NCI-H748 treated with DMSO at 0.1 percent for 48 hours (cell line): Measurements from ENCODE around the gene CACNA1E.

Experiments used
- DNase-seq: peaks from one replicate; lab custom pipeline; 2025; lab: John Stamatoyannopoulos, UW

Gene CACNA1E

DNA sequence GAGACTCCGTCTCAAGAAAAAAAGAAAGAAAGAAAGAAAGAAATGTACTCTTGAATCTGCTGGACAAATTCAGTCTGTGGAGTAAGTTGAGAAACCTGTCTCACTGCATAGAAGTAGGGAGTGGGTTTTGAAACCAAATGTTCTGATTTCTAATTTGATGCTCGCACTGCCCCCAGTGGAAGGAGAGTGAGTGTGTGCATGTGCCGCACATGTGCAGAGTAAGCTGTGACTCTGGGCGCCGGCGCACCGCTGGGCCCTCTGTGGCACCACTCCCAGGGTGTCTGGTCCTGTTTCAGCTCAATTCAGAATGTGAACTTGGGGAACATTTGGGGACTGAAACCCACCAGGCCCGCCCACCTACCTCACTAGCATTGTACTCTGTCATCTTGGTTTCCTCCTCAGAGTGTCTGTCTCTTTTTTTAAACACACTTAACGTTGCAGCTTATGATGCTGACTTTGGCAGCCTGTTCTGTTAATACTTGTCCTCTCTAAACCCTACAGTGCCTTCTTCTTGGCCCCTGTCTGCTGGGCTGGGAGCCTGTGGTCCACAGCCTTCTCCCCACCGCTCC lies 104.6 kb downstream of the CACNA1E start:
- no peak for DNase-seq

DNA sequence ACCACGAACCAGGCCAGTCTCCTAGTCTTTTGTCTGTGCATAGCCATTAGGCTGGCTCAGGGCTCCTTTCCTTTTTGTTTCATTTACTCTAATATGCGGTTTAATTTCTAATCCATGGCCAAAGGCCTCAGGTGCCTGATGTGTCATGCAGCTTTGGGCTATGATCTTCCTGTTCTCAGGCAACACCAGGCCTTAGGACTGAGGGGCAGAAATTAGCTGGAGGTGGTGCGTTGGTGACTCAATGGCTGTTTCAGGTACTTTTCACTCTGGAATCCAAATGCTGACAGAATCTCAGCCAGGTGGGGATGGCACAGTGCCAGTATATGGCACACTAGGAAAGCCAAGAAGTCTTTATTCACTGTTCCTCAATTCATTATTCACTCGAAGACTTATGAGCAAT lies 105.3 kb downstream of the CACNA1E start:
- no peak for DNase-seq

DNA sequence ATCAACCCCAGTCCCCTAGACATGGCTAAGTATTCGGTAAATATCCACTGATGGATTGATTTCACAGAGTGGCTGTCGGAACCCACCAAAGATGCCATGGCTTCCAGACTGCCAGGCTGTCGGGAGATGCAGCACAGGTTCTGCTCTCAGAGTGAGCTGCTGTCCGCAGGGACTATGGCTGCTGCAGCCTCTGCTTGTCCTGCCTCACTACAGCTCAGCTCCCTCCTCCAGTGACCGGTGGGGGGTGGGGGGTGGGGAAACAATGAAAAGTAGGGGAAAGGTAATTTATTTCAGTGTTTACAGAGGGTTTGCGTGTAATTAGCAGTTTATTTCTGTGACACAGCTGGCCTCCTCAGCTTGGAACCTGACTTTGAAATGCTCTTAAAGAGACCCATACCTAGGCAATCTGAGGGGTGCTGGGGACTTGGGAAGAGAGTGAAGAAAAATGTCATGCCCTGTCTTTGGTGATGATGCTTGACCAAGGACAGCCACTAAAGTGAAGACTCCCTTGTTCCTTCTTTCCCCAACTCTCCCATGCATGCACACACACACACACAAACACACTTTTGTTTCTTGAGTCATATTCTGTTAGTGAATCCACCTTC lies 109.0 kb downstream of the CACNA1E start:
- no peak for DNase-seq

DNA sequence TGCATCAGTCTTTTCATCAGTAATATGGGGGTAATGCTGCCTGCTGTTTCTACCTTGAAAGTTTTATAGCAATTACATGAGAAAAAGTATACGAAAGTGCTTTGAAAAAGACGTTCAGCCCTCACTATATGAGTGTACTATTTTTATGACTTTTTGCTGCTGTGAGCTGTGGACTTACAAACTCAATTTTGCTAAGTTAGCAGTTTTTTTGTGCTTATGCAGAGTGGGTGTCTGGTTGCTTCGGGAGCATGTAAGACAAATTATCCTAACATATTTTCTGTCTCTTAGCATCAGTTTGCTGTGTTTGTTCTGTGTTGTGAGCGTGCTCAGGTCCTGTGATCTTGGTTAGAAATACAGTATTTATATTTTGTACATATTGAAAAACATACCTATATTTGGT lies 109.7 kb downstream of the CACNA1E start:
- DNase-seq = no peak

DNA sequence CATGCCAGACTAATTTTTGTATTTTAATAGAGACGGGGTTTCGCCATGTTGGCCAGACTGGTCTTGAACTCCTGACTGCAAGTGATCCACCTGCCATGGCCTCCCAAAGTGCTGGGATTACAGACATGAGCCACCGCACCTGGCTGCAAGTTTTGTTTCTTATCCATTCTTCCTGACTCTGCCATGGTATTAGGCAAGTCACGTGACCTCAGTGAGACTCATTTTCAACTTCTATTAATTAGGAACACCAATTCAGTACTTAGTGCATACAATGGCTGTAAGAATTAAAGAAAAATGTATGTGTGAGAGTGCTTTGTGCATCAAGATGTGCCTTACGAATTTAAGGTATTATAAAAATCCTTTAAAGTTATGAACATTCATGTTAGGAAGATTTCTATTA lies 111.2 kb downstream of the CACNA1E start:
- no peak for DNase-seq

DNA sequence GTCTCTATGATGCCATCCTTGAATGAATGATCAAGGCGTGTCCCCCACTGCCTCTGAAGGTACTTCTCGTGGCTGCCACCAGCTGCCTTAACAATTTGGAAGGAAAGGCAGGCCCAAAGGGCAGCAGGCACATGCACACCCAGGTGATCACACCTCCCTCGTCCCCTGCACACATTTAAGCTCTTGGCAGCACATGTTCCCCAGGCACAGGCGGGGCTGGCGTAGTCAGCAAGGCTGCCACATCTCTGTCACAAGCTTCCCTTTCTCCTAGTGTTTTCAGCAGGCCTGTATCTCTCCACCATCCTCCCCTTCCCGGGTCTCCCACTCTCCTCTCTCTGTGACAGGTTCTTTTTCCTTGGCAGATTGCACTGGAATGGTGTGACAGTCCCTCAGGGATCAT lies 111.9 kb downstream of the CACNA1E start:
- no peak for DNase-seq

DNA sequence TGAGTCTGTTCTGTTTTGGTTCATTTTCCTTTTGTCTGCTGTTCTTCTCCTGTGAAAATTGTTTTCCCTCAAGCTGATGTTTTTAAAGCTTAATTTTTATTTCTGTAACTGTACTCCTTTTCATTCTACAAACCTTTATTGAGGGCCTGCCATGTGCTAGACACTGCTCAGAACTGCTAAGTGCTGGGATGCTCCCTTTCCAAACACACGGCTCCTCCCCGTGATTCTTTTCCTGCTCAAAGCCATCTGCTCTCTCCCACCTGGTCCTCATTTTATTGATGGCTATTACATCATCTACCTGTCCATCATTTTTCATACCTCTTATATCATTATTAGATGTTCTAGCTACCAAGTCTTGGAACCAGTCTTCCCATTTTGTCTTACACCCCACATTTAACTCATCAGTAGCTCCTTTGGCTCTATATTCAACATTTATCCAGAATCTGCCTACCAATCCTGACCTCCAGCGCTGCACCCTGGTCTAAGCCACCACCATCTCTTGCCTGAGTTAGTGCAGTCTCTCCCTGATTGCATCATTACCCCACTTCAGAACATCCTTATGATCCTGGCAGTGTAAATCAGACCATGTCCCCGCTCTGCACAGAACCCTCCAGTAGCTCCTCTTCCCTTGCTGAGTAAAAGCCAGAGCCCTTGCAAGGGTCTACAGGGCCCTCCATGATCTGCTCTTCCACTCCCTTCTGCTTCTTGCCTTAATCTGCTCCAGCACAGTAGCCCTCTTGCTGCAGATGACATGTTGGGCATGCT lies 118.1 kb downstream of the CACNA1E start:
- no peak for DNase-seq

DNA sequence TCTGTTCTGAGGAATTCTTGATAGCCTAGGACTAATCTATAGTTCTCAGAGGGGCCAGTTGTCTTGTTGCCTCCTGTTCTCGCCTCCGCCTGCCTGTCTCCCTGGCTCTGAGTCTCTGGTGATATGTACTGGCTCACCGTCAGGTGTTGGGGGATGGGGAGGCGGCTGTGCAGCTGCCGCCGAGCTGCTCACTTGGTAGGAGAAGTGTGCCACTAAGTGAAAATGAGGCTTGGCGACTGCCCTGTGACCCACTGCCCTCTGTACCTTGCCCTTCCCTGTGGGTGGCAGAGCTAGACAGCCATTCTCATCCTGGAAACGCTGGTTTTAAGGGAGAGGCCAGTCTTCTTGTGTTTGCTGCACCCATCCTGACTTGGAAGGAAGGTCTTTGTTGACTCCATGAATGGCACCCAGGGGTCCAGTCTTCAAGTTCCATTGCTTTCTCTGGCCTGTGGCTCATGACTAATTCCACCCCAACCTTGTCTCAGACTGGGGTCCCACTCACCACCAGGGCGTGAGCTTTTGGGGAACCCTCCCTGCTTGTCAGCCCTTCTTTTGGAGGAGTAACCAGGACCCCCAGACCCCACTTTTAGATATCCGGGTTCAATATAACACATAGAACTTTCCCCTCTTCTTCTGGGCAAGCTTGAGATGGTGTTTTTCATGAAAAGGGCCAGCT lies 120.6 kb downstream of the CACNA1E start:
- no peak for DNase-seq

DNA sequence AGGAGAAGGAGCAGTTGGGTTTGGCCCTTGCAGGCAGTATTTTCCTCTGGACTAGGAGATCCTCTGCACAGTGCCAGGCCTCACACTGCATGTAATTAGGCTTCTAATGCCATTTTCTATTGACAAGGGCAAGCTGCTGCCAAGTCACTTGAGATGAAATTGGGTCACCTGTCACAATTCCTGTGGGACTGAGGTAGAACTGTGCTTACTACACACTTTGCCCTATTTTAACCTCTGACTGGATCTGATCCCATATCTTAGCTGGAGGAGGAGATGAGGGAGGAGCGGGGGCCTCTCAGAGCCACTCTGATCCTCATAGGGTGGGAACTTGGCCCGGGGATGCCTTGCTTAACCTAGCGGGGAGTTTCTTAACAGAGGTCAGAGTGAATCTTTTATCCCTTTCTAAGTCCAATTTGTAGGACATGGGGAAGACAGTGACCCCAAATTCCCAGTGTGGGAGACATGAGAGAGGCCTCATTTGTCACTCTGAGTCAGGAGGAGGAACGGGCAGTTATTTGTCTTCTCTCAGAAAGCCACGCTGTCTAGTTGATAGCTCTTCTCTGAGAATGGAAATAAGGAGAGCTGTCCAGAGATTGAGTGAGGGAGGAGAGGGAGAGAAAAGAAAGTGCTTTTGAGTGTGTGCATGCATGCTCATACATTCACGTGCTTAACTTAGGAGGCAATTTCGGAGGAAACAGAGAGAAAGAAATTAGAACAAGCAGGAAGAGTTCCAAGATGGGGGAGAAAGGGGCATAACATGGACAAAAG lies 121.3 kb downstream of the CACNA1E start:
- DNase-seq = no peak

DNA sequence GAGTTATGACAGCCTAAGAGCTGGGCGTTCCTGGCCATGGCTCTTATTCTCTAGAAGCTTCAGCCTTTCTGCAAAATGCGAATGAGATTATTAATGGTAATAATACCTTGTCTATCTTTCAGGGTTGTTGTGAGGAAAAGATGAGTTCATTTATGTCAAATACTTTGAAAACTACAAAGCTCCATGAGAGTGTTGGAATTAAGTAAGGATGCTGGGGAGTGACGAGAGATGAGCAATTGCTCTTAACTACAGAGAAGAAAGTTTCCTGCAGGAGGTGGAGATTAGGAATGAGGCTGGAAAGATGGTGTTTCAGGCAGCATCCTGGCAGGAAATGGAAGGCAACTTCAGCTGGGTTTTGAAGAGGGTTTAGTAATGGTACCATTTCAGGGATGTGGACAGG lies 124.2 kb downstream of the CACNA1E start:
- DNase-seq = no peak

DNA sequence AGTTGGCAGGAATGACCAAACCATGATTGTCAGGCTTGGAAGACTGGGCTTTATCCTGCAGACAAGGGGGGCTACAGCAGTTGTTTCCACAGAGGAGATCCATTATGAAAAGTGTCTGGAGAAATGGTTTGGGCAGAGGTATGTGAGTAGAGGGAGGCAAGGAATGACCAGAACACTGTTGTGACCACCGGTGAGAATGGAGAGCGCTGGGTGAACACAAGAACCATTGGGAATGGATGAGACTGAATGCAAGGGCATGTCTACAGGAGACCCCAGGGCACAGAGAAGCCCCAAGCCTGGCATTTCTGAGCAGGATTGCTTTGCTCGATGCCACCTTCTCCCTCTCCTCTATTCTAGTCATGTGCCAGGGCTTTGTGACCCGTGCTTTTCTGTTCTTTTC lies 125.1 kb downstream of the CACNA1E start:
- no peak for DNase-seq

DNA sequence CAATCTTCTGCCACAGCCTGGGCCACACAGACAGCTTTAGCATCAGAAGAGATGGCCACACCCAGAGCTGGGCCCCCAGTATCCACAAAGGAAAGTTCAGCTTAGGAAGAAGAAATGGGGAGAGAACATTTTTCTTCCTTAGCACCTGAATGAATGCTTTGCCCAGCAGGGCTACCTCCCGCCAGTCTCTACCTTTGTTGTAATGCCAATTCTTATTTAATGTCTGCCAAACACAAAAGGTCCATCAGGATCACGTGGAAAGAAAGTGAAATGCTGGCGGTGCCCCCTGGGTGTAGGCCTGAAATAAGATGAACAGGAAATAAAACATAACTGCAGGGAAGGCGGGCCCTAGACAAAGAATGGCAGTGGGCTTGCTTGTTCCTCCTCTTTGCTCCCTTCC lies 125.6 kb downstream of the CACNA1E start:
- DNase-seq = no peak

DNA sequence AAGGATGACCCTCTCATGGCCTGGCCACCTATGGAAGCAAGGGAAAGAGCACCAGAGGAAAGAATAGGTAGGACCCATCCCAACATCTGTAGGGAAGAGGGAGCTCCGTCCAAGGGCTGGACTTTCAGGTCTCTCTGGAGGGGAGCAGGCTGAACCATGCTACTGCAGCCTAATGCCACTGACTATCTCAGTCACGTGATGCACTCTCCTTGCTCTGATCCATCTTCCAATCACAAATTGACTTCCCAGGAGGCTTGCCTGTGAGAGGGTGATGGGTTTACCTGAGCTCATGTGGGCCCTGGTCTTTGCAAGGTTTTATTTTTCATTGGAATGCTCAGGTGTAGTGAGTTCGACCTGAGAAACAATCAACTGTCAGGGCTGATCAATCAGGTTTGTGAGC lies 128.8 kb downstream of the CACNA1E start:
- DNase-seq = no peak

DNA sequence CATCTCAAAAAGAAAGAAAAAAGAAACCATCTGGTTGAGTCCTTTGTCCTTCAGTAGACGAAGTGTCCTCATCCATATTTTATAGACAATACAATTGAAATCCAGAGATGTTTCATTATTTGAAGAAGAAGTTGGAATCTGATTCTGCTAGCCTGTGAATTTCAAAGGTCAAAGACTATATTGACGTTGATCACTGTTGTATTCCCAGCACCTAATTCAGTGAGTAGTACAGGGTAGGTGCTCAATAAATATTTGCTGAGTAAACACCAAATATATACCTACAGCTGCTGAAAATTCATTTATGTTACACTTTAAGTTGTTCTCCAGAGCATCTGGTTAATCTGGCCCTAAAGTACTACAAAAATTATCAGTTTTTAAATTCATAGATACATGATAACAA lies 135.2 kb downstream of the CACNA1E start:
- DNase-seq = no peak

DNA sequence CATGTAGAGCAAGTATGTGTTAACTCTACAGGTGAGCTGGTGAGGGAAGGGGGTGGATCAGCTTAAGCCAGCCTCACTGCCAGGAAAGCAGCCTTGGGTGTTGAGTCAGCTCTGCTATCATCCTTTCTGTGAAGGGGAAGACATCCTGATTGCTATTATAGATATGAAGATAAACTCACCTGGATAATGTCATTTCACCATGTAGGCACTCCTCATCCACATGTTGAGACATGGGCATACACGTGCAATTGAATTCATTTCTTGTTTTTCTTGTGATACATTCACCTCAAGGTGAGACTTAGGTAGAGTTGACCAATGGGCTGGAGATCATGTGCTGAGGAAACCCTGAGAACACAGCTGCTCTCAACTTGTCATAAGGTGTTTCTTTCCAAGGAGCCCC lies 136.9 kb downstream of the CACNA1E start:
- no peak for DNase-seq

DNA sequence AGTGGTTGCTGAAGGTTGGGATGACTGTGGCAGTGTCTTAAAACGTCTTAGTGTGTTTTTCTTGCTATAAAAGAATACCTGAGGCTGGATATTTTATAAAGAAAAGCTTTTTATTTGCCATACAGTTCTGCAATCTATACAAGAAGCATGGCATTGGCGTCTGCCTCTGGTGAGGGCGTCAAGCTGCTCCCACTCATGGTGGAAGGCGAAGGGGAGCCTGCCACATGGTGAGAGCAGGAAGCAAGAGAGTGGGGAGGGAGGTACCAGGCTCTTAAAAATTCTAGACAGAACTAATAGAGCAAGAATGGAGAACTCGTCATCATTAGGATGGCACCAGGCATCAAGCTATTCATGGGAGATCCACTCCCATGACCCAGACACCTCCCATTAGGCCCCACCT lies 140.5 kb downstream of the CACNA1E start:
- DNase-seq = no peak

DNA sequence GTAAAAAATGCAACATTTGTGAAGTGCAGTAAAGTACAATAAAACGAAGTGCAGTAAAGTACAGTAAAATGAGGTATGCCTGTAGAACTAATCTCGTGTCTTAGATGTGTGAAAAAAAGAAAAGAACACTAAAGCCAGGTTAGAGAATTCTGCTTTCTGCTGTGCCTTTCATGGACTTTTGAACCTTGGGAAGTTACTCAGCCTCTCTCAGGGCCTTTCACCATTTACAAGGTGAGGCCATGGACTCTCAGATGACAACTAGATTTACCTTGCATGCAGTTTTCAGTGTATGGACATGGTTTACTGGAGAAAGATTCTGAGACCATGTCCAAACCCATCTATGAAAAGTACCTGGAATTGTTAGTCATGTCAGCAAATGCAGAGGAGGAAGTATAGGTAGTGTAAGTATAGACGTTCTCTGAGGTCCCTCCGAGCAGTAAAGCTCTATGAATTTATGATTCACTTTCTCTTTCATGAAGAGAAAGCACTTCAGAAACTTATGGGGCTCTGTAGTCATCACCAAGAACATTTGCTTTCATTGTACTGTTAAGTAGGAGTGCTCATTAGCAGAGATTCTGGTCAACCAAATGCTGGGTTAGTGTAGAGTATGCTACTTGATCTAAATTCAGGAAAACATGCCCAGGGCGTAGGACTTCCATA lies 143.1 kb downstream of the CACNA1E start:
- no peak for DNase-seq

DNA sequence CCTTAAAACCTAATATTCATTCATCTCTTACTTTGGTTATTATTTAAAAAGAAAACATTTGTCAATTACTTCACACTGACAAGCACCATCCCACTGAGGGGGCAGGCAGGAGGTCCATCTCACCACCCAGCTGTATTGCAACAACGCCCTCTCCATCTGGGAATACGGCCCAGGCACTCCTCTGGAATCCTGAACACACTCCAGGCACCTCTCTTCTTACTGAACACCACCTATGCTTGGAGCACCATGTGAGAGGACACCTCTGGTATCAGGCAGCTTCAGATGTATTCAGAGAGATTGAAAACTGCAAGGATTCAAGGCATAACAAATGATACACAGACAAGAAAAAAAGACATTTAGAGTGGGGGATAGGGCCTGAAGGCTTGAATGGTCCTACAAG lies 147.1 kb downstream of the CACNA1E start:
- DNase-seq = no peak

DNA sequence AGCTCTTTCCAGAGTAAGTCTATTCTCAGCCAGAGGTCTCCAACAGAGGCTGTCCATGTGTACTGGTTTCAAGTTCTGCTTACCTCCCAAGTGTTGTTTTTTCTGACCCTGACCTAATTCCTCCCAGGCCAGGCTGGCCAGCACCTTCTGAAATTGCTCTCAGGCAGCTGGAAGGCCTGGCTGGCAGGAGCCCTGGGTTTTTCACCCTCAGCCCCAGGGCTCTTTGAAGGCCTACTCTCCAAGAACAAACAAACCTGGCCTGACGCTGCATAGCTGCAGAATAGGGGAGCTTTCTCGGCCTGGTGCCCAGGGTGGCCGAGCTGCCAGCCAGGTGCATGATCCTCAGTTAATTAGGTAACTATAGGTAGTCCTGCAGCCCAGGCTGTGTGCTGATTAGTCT lies 147.5 kb downstream of the CACNA1E start:
- DNase-seq = no peak

DNA sequence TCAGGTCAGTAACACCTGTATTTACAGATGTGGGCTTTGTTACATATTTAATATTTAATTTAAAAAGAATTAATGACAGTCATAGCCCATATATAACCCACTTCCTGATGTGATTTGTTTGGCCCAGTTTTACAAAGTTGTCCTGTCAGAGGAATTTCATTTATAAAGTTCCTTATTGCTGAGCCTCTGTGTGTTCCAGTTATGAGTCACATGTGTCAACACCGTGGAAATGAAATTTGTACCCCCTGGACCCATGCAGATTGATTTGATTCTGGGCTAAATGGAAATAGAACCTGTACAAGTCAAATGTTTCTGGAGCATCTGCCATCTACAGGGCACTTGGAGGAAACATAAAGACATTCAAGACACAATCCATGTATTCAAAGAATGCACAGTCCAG lies 149.2 kb downstream of the CACNA1E start:
- DNase-seq = no peak

DNA sequence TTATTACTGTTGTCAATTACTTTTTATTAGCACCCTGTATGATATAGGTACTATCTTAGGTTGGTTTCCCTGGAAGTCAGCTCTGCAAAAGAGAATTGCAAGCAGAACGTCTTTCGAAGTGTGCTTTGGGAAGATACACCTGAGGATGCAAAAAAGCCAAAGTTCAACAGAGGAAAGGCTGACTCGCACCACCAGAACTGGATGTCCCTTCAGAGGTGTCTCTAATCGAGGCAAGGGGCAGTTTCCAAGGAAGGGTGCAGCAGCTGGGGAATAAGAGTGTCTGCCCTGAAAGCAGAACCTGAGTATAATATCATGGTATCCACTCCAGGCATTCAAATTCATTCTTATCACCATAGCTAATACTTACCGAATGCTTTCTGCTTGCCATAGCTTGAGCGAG lies 149.6 kb downstream of the CACNA1E start:
- DNase-seq = no peak

DNA sequence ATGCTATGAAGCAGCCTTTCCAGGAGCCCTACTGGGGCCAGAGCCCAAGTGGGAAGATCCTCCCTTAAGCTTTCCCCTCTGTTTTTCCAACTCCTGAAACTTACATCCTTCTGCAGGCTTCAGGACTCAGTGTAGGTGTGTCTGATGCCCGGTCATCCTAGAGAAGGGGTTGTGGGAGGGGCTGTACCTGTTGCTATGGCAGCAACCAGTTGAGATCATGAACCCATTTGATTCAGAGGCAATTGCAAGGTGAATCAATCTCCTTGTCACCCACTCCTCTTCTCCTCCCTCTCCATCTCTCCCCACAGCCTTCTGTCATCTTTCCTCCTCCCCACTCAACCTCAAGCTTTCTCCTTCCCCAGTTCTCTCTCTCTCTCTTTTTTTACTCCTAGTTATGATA lies 151.8 kb downstream of the CACNA1E start:
- DNase-seq = no peak
